GM18511 (cell line): ENCODE data around the gene DRC3.
A peak's percentile ranks its signal among the peaks of the same experiment; 100 is the strongest.
"Not testable (repeated sequence)": the region's sequence is repeated elsewhere in the genome, so short reads cannot be mapped to it uniquely, and the experiment has no call there.

Source experiments
- ATAC-seq: cut with Tn5 transposase; IDR thresholded peaks from one replicate; pipeline ENCODE4 v1.9.1; 2021; ENCODE audit warnings: mild to moderate bottlenecking, moderate library complexity; ENCODE audit not compliant: unreplicated experiment

DRC3 gene

DNA sequence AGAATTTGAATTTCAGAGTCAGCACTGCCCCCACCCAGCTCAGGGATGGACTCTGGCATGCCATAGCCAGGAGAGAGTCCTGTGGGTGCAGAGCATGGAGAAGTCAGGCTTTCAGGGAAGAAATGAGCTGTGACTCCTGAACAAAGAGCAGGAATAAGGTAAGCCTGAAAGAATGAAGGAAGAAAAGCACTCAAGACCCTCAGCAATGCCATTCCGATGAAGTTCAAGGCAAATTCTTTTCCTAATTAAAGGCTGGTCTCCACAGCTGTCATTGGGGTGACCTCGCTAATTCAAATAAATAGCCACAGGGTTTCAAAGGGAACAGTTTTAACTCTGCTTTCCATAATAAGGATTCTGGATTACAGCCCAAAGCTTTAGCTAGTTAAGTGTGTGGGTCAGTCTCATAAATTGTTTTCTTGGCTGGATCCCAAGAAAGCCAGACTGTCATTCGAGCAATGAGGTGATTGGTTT, 32.2 kb upstream of the DRC3 start:
- no peak for ATAC-seq

DNA sequence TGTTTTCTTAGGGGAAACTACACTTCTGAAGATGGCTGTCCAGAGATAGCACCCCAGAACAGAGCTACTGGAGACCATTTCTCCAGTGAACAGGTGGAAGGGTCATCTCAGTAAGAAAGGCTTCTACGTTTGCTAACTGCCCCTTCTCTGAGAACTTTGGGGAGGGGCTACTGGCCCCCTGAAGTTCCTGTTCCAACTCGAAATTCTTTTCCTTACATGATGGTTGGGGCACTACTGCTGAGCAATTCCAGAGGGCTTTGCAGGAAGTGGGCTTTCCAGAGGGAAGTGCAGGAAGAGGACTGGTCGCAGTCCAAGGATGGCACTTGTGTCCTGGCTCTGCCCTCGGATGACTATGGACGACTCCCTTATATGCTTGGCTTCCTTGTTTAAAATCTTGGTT, 31.6 kb upstream of the DRC3 start:
- ATAC-seq = no peak

DNA sequence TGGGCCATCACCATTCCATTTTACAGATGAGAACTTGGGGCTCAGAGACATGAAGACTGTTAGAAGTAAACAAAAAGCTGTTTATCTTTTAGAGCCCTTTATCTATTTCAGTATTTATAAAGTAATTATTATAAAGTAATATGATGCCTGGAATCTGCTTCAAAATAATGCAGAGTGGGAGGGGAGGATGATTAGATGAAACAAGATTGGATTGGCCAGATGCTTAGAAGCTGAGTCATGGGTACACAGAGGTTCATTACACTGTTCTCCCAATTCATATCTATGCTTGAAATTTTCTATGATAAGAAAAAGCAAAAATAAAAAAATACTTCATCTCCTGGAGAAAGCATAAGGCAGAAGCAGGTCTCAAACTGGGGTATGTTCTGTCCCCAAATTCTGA, 29.8 kb upstream of the DRC3 start:
- ATAC-seq = no peak

DNA sequence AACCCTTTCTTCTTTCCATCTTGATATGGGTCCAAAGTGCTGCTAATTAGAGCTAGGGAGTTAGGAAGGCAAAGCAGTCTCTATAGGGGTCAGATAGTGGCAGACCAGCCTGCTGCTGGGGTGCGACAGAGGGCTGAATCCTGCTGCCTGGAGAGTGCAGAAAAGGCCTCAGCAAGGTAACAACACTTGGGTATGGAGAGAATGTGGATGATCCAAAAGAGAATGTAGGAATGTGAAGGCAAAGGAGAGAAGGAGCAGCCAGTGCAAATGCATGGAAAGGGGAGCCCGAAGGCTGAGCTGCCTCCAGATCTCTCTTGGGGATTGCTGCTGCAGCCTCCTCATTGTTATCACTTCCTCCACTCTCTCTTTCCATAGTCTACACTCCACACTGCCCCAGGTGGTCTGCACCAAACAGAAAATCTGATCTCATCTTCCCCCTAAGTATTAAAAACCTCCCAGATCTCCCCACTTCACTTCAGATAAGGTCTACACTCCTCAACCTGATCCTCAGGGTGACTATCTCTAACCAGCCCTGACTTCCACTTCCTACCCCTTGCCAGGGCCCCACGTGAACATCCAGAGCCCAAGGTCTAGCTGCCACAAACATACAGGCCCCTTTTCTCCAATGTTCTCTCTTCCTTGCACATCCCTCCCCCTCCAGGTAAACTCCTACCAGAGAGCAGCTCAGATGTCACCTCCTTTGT, 29.2 kb upstream of the DRC3 start:
- no peak for ATAC-seq

DNA sequence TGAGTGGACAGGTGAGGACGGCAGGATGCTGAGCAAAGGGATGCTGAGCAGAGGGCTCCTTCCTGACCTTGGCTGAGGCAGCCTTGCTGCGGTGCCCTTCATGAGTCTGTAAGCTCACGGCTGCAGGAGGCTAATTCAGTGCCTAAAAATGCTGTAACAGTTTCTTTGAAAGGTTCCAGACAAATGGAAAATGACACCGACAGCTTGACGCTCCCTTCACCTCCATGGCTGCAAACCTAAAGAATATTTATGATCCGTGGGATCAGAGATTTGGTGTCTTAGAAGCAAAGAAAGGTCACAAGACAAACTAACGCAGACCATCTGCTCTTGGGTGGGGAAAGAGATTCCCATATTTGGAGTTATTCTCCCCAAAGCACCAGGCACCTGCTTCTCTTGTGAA, 28.4 kb upstream of the DRC3 start:
- no peak for ATAC-seq

DNA sequence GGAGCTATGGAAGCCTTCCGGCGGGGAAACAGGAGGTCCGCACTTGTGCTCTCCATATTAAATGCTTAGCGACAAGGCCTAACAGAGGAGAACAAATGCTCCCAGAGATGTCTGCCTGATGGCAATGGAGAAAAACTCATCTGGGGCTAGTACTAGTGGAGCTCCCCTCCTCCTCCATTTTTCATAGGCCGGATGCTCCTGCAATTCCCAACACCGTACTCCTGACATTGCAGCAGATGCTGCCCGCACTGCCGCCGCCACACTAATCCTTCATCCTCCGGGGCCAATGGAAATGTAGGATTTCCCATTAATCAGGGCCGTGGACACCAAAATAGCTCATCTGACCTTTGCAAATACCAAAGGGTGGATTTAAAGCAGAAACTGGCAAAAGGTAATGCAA, 27.9 kb upstream of the DRC3 start:
- no peak for ATAC-seq

DNA sequence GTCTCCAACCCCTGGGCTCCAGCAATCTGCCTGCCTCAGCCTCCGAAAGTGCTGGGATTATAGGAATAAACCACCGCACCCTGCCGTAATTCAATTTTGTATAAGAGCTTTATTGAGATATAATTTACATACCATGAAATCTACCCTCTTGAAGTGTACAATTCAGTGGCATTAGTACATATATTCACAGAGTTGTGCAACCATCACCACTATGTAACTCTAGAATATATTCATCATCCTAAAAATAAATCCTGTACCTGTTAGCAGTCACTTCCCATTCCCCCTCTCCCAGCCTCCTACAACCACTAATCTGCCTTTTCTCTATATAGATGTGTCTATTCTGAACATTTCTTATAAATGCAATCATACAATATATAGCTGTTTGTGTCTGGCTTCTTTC, 26.6 kb upstream of the DRC3 start:
- no peak for ATAC-seq

DNA sequence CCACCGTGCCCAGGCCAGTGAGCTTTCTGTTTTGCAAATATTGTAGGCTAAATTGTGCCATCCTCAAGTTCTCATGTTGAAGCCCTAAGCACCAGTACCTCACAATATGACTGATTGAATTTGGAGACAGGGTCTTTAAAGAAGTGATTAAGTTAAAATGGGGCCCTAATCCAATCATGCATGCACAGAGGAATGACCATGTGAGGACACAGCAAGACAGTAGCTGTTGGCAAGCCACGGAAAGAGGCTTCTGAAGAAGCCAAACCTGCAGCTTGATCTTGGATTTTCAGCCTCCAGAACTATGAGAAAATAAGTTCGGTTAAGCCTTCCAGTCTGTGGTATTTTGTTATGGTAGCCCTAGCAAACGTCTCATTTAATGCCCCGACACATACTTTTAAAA, 25.4 kb upstream of the DRC3 start:
- ATAC-seq = no peak

DNA sequence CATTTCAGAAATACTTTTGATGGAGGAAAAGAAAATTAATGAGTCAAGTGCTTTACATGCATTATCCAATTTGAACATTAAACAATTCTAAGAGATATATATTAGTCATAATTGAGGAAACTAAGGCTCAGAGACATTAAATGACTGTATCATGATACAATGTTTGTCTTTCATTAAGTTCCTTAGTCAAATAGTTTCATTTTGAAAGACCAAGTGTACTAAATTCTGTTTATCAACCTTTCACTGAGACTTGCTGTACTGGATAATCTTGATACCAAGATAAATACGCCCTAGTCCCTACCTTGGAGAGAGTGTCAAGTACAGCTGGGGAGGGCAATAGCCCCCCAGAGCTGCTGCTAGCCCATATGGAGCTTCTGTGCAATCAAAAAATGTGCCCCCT, 24.7 kb upstream of the DRC3 start:
- ATAC-seq = no peak

DNA sequence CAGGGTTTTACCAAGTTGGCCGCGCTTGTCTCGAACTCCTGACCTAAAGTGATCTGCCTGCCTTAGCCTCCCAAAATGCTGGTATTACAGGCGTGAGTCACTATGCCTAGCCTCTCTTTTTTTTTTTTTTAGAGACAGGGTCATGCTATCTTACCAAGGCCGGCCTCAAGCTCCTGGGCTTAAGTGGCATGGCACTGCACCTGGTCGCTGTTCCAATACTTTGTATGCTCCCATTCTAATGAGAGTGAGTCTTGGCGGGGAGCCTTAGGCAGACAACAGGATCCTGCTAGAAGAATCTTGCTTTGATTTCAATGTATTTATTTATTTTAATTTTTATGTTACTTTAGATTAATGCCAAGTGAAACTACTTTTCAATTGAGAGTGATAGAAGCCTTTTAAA, 22.3 kb upstream of the DRC3 start:
- ATAC-seq = no peak

DNA sequence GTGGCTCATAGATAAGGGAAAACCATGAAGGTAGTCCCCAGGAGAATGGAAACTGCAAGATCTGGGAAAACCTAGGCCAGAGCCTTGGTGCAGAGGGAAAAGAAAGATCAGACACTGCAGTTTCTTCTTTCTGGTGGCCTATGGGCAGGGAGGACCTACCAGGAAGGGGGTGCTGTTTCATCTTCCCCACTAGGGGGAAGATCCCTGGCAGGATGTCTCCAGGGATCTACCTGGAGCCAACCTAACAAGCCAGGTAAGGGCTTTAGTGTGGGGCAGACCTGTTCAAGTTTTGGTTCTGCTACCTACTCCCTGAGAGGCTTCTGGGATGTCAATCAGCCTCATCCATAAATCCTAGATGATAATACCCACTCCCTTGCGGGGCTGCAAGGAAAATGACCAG, 21.9 kb upstream of the DRC3 start:
- no peak for ATAC-seq

DNA sequence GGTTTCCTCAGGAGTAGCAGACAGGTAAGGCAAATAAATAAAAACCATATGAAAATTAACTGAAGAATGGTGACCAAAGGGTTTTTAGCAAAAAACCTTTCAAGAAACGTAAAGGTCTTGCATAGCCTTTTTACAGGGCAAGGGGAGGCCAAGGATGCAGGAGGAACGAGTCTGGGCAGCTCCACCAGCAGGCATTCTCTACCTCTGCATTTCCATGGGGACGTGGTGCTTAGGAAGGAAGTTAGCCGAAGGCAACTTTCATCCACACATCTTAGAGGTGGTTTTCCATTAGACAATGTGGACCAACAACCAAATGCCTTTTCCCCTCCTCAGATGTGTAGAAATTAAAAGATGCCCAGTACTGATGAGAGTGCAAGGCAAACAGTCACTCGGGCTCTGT, 21.1 kb upstream of the DRC3 start:
- no peak for ATAC-seq

DNA sequence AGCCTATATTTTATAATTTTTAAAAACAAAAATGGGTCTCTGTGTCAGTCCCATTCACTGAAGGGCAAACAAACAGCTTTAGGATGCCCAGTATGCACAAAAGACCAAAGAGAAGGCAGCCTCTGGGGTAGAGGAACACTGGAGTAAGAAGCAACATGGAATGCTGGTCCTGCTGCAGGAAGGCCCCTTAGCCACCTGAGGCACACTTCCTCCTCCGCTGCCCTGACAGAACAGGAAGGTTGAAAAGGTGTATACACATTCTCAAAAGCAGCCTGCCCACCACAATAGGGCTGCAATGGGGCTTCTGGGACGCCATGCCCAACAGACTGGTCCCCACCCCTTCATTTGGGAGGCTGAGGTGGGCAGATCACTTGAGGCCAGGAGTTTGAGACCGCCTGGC, 20.0 kb upstream of the DRC3 start:
- ATAC-seq = no peak

DNA sequence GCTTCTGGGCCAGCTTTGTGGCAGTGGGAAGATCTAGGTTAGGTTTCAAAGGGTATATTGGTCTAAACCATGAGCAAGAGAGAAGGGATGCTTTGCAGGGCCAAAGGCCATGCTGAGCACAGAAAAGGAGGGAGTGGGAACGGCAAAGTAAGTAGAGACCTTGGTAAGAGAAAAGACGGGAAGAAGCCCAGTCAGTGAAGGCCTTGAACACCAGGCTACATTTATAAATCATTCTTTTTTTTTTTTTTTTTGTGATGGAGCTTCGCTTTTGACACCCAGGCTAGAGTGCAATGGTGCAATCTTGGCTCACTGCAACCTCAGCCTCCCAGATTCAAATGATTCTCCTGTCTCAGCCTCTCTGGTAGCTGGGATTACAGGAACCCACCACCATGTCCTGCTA, 18.6 kb upstream of the DRC3 start:
- no peak for ATAC-seq

DNA sequence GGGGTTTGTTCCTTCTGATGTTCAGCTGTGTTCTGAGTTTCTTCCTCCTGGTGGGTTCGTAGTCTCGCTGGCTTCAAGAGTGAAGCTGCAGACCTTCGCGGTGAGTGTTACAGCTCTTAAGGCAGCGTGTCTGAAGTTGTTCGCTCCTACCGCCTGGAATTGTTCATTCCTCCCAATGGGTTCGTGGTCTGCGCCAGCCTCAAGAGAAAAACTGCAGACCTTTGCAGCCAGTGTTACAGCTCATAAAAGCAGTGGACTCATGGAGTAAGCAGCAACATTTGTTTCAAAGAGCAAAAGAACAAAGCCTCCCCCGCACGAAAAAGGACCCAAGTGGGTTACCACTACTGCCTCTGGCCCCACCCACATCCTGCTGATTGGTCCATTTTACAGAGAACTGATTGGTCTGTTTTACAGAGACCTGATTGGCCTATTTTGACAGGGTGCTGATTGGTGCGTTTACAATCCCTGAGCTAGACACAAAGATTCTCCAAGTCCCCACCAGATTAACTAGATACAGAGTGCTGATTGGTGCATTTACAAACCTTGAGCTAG, 16.8 kb upstream of the DRC3 start:
- ATAC-seq = not testable (repeated sequence)

DNA sequence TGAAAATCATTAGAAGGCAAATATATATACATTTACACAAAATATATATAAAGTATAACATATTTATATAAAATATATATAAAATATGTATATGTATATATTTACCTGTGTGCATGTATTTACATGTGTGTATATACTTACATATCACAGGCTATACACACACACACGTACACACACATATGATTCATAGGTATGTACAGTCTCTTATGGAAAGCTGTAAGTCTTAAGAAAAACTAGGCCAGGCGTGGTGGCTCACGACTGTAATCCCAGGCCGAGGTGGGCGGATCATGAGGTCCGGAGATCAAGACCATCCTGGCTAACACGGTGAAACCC, 15.1 kb upstream of the DRC3 start:
- no peak for ATAC-seq

DNA sequence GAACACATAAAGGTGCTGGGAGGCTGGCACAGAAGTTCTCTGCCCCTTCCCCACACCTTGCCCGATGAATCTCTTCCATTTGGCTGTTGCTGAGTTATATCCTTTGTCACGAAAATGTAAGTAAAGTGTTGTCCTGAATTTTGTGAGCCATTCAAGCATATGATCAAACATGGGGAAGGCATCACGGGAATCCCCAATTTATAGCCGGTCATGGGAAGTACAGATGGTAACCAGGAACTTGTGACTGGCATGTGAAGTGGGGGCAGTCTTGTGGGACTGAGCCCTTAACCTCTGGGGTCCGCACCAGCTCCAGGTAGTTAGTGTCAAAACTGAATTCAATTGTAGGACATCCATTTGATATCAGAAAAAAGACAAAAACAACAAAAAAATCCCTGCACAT, 13.7 kb upstream of the DRC3 start:
- no peak for ATAC-seq

DNA sequence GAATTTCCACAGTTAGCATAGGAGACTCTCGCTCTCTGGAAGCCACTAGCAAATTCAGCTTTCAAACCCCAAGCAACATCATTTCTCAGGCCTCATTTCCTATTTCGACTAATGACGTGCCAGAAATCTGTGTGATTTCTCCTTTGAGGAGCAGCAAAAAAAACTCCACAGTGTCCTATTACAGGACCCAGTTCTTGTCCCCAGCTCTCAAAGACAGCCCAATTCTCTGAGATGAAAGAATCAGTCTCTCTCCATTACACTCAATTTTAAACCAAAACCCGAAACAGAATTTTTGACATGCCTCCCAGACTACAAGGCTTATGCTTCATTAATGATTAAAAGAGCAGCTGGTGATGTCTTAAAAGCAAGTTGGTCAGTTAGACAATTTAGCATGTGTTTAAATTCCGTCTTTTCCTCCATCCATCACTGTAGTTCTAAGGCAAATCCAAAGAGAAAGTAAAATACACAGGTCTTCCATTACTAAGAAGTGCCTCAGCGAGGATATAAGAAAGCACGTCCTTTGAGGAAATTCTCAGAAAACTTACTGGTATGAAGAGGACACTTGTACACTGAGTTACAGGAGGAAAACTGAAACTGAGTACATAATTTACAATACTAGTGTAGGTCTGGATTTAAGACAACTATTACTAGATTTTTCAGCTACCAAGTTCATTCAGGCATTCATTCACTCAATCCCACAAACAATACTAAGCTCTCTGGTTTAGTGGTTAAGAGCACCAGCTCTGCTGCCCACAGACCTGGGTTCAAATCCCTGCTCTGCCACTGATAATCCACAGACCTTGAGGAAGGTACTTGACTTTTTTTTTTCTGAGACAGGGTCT, 12.9 kb upstream of the DRC3 start:
- ATAC-seq = peak; percentile 67

DNA sequence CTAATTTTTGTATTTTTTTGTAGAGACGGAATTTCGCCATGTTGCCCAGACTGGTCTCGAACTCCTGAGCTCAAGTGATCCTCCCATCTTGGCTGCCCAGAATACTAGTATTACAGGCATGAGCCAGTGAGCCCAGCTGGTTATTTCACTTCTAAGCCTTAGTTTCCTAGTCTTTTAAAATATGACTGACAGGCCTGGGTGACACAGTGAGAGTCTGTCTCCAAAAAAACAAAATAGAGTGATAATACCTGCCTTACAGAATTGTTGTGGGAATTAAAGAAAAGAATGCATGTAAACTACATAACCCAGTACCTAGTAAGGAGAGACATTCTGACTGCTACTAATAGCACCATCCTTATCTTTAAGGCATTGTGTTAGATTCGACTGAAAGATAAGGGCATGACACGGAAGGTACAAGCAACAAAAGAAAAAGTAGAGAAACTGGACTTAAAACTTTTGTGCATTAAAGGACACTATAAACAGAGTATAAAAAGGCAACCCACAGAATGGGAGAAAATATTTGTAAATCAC, 12.1 kb upstream of the DRC3 start:
- ATAC-seq = no peak

DNA sequence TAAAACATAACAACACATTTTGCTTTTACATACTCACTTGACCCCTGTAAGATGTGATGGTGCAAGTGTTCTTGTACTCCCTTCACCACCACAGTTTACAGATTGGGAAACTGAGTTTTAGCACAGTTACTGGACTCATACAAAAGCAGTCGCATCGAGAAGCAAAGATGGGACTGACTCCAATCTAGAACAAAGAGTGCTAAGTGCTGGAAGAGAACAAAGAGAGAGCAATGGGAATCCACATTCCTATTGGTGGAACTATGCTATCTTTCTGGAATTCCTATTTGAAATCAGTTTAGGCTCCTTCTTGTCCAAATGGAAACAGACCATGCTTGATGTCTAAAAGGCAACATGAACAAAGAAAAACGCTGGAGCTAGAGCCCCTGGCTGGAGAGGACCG, 9.6 kb upstream of the DRC3 start:
- ATAC-seq = no peak

DNA sequence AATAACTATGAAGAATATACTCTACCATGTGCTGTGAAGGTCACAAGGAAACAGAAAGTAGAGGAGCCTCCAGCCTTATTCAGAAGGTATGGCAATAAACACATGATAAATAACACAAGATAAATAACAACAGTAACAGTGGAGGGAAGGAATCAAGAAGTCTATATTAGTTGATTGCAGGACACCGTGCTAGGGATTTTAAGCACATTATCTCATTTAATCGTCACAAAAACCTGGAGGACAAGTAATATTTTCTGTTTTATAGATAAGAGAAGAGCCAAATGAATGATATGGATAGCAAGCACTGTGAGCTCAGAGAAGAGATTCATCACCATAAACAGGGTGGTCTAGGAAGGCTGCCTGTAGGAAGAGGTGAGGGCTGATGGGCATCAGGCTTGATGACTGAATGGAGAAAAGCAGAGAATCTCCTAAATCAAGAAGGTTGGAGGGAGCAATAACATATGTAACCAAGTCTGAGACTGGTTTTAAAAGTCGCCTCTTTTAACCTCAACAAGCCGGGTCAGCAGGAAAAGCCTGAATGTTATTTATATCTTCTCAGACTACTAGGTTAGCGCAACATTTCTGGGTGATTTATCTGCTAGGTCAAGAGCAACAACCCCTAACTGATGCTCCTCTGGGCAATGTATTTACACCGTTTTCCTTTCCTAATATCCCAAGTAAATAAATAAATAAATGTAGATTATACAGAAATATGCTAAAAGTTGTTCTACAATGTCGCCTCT, 8.8 kb upstream of the DRC3 start:
- ATAC-seq = no peak
